Lung (tissue), 13 donors: ENCODE results near the gene RRM2. TPM values are rescaled to one million over a fixed set of nuclear protein-coding genes. Genes with fewer than 3 reads are reported as not detected.

Source experiments
- ATAC-seq: fragments of 200-7000 bp; cut with Tn5 transposase; one replicate; pipeline ENCODE4 v1.9.1; 2020; ENCODE audit warnings: moderate number of reproducible peaks; ENCODE audit not compliant: insufficient read depth, low FRiP score
- DNase-seq, 3 donors: peaks; one replicate each; pipeline ENCODE4 v3.0.0-alpha.2; 2013 to 2017
- H3K27ac ChIP-seq, 2 donors: one replicate each; pipeline ENCODE4 v1.5.1; 2013; ENCODE audit warnings: mild to moderate bottlenecking in 2 of 2, moderate library complexity in 2 of 2, control low read depth in 1 of 2, inconsistent platforms in 1 of 2, low read depth in 1 of 2, low read length in 1 of 2
- H3K27me3 ChIP-seq, 3 donors: one replicate each; pipeline ENCODE4 v1.5.1; 2013; ENCODE audit warnings: low read length in 2 of 3; ENCODE audit not compliant: control insufficient read depth in 3 of 3, insufficient read depth in 3 of 3
- H3K36me3 ChIP-seq, 4 donors: one replicate each; pipeline ENCODE4 v1.5.1; 2013; ENCODE audit warnings: low read length in 4 of 4, mild to moderate bottlenecking in 1 of 4, moderate library complexity in 1 of 4; ENCODE audit not compliant: control insufficient read depth in 4 of 4, insufficient read depth in 4 of 4
- H3K4me1 ChIP-seq, 5 donors: one replicate each; pipeline ENCODE4 v1.5.1; 2013; ENCODE audit warnings: low read length in 5 of 5, mild to moderate bottlenecking in 2 of 5, moderate library complexity in 1 of 5; ENCODE audit not compliant: control insufficient read depth in 5 of 5, insufficient read depth in 5 of 5
- H3K4me3 ChIP-seq: one replicate; pipeline ENCODE4 v1.5.1; 2013; ENCODE audit warnings: mild to moderate bottlenecking, control low read depth, moderate library complexity
- H3K9ac ChIP-seq, 2 donors: one replicate each; pipeline ENCODE4 v1.5.1; 2013; ENCODE audit warnings: low read length in 2 of 2, control low read depth in 1 of 2; ENCODE audit not compliant: insufficient read depth in 1 of 2
- H3K9me3 ChIP-seq, 4 donors: one replicate each; pipeline ENCODE4 v1.5.1; 2013; ENCODE audit warnings: low read length in 3 of 4, mild to moderate bottlenecking in 1 of 4, moderate library complexity in 1 of 4; ENCODE audit not compliant: control insufficient read depth in 4 of 4, insufficient read depth in 3 of 4
- WGBS, 2 donors: extraction: QIAGEN DNeasy Blood & Tissue Kit; methylation state at CpG; one replicate each; pipeline ENCODE4 v1.1.7; 2013; 5-methylcytosine and 5-hydroxymethylcytosine counted together
- polyA plus RNA-seq, 2 donors: library from polyadenylated mRNA; stranded (reverse); fragments of 200-250 nt; gene quantifications; one replicate each; pipeline ENCODE4 v1.2.1, GENCODE V29; 2013
- small RNA-seq: library from RNA; depleted of rRNA; stranded (forward); fragments of <200 nt; gene quantifications from one replicate; pipeline ENCODE3, GENCODE V24; 2014; ENCODE audit warnings: low replicate concordance
- total RNA-seq, 2 donors: library from RNA; depleted of rRNA in 1 of 2; stranded (reverse); fragments of >200 nt in 1 of 2; gene quantifications; one replicate each; pipeline ENCODE4 v1.2.1, GENCODE V29; 2014 to 2021
- TF ChIP-seq, protein P1 (sequence below): IDR thresholded peaks from 2 replicates; pipeline ENCODE4 v1.5.1; 2012; ENCODE audit warnings: mild to moderate bottlenecking; ENCODE audit errors: control extremely low read depth, extremely low read depth
- donor health status: control.
- donor health status: control.
- donor health status: Bipolar disorder and iron deficiency.
- donor health status: healthy.
- donor health status: DM: yes; HTN: yes; CAD: no.

The RRM2 gene
- total and polyA plus RNA-seq, 4 donors, result 4.8 to 15.6 (median 5.7) TPM

DNA sequence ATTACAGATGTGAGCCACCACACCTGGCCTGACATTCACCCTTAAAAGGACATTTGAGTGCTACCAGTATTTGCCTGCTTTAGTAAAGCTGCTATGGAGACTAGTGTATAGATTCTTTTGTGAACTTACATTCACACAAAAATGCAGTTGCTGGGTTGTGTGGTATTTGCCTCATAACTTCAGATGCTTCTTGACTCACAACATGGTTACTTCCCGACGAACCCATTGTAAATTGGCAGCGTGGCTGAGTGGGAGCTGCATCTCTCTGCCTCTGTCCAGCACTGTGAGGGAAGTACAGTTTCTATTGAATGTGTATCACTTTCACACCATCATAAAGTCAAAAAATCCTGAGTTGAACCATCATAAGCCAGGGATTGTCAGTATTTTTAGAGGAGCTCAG lies 56.9 kb downstream of the RRM2 start:
- 88 to 95% methylated on average over 3 of the region's 3 CpGs for WGBS, 2 donors
- TF ChIP-seq, protein P1, sequence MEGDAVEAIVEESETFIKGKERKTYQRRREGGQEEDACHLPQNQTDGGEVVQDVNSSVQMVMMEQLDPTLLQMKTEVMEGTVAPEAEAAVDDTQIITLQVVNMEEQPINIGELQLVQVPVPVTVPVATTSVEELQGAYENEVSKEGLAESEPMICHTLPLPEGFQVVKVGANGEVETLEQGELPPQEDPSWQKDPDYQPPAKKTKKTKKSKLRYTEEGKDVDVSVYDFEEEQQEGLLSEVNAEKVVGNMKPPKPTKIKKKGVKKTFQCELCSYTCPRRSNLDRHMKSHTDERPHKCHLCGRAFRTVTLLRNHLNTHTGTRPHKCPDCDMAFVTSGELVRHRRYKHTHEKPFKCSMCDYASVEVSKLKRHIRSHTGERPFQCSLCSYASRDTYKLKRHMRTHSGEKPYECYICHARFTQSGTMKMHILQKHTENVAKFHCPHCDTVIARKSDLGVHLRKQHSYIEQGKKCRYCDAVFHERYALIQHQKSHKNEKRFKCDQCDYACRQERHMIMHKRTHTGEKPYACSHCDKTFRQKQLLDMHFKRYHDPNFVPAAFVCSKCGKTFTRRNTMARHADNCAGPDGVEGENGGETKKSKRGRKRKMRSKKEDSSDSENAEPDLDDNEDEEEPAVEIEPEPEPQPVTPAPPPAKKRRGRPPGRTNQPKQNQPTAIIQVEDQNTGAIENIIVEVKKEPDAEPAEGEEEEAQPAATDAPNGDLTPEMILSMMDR, result no peak
- H3K4me1 ChIP-seq, result peaks cover 0 to 2% (median 0%) of the 10 kb centered on the region in 5 donors
- H3K9ac ChIP-seq, result no peak overlapping the region
- ATAC-seq, result no peak
- no peak for DNase-seq
- no peak overlapping the region for H3K4me3 ChIP-seq
- no peaks in the 10 kb centered on the region for H3K27me3 ChIP-seq
- no peaks in the 10 kb centered on the region for H3K36me3 ChIP-seq
- H3K9me3 ChIP-seq, result no peaks in the 10 kb centered on the region
- no peak overlapping the region for H3K27ac ChIP-seq

DNA sequence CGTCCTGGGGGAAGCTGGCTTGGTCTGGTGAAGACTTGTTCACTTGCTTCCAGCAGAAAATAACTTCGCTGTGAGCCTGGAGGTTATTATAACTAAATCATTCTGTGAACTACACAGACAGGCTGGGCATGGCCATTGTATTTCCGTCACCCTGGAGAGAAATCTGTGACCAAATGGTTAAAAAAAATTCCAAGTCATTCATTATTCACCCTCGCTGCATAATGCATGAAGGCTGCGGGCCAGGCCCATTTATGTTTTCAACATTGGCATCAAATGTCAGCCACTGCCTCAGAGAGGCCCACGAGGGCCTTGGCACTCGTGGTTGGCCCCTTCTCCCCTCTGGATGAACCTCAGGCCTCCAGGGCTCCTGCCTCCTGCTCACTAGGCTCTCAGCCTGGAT lies 57.7 kb downstream of the RRM2 start:
- H3K27me3 ChIP-seq, result no peaks in the 10 kb centered on the region
- TF ChIP-seq, protein P1, result no peak
- H3K27ac ChIP-seq, result no peak overlapping the region
- no peak overlapping the region for H3K9ac ChIP-seq
- no peak overlapping the region for H3K4me3 ChIP-seq
- peaks cover 0 to 10% (median 0%) of the 10 kb centered on the region in 5 donors for H3K4me1 ChIP-seq
- H3K9me3 ChIP-seq, result no peaks in the 10 kb centered on the region
- WGBS, 2 donors, result 87 to 94% methylated on average over 7 of the region's 7 CpGs
- no peak for ATAC-seq
- DNase-seq, result no peak
- no peaks in the 10 kb centered on the region for H3K36me3 ChIP-seq

Small RNAs within 50 kb of the gene (small RNA-seq; reads per million reads assigned to genes)
- gene RF00410 (not detected), gene RF00568 (not detected)

Other genes starting within 250 kb of the RRM2 start
- gene GRHL1, start 171.0 kb upstream of the RRM2 start, total RNA-seq, result 10 to 100 TPM in 1 of 2 donors, 1 to 10 TPM in 1; 5.4 to 13.6 TPM
- gene GRHL1, start 171.0 kb upstream of the RRM2 start, polyA plus RNA-seq, result 1 to 10 TPM; 1.8 to 5.9 TPM
- gene KLF11, start 79.2 kb upstream of the RRM2 start, total RNA-seq, result 10 to 100 TPM; 20.3 to 21.8 TPM
- gene KLF11, start 79.2 kb upstream of the RRM2 start, polyA plus RNA-seq, result 10 to 100 TPM in 1 of 2 donors, 1 to 10 TPM in 1; 7.4 to 14.4 TPM
- 1 to 10 TPM; 1.0 to 5.1 TPM for gene CYS1, start 42.3 kb upstream of the RRM2 start, total RNA-seq
- 1 to 10 TPM in 1 of 2 donors, under 1 TPM in 1; 0.35 to 1.0 TPM for gene CYS1, start 42.3 kb upstream of the RRM2 start, polyA plus RNA-seq
- 100 to 1,000 TPM; 122 to 143 TPM for gene HPCAL1, start 180.2 kb downstream of the RRM2 start, total RNA-seq
- gene HPCAL1, start 180.2 kb downstream of the RRM2 start, polyA plus RNA-seq, result 100 to 1,000 TPM; 129 to 147 TPM